Measurements from ENCODE around the gene PDE3A. TPM values are rescaled to one million over a fixed set of nuclear protein-coding genes. Genes with fewer than 3 reads are reported as not detected.

PDE3A gene
- polyA plus RNA-seq, 1 of the 3 experiments (the other 2 are of a cell fraction): 0.67 TPM

DNA sequence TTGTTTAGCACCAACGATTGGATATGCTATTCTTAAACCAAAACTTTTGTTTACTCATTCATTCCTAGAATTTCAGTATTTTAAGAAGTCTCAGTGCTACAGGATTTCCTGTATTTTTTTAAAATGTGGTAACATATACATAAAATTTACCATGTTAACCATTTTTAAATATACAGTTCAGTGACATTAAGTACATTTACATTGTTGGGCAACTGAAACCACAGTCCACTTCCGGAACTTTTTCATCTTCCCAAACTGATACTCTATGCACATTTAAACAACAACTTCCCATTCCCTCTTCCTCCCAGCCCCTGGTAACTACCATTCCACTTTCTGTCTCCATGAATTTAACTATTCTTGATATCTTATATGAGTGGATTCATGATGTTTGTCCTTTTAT lies 30.3 kb downstream of the PDE3A start:
- Histone ChIP-seq H3K9ac (no peak overlapping the region), H3K4me2 (no peak overlapping the region), H3F3A (replicated peaks; ENCODE audit: insufficient read depth) (no peaks in the 10 kb centered on the region), H3K79me2 (ENCODE audit: insufficient read depth) (peaks cover 11% of the 10 kb centered on the region; the same call in 1 of the 2 replicates), H3K27ac (ENCODE audit: low read depth in 2 of 2, low read length in 1 of 2) (no peak overlapping the region), H3K9me2 (no peaks in the 10 kb centered on the region), H2AFZ (ENCODE audit: low read depth) (no peak overlapping the region), H3K27me3 (ENCODE audit: insufficient read depth) (no peaks in the 10 kb centered on the region), H3K9me3 (no peaks in the 10 kb centered on the region), H3K36me3 (replicated peaks in 1 of 2; ENCODE audit: control insufficient read depth in 1 of 2, insufficient read depth in 2 of 2, low read length in 1 of 2) (peaks cover 0 to 5% of the 10 kb centered on the region in 2 experiments), H3K4me3 (ENCODE audit: low read depth in 2 of 2, low read length in 1 of 2) (no peak overlapping the region), H3K4me1 (ENCODE audit: control insufficient read depth in 1 of 2, insufficient read depth in 2 of 2, low read depth in 1 of 2, low read length in 1 of 2) (no peaks in the 10 kb centered on the region), H4K20me1 (ENCODE audit: insufficient read depth) (no peaks in the 10 kb centered on the region)
- CTCF ChIA-PET: no interaction called here
- WGBS (ENCODE audit: low lambda C conversion rate): 85% methylated on average over 2 of the region's 2 CpGs
- no peak for DNase-seq
- TF ChIP-seq EP300 (IDR thresholded peaks at IDR 0.05; ENCODE audit: borderline replicate concordance in 1 of 2, low read depth in 1 of 2, low read length in 1 of 2): no peak
- TF ChIP-seq, protein P1, sequence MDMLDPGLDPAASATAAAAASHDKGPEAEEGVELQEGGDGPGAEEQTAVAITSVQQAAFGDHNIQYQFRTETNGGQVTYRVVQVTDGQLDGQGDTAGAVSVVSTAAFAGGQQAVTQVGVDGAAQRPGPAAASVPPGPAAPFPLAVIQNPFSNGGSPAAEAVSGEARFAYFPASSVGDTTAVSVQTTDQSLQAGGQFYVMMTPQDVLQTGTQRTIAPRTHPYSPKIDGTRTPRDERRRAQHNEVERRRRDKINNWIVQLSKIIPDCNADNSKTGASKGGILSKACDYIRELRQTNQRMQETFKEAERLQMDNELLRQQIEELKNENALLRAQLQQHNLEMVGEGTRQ (IDR thresholded peaks at IDR 0.05; ENCODE audit: borderline replicate concordance, low read depth, low read length): no peak
- TF ChIP-seq MAX (IDR thresholded peaks at IDR 0.05; ENCODE audit: low read depth): no peak
- no peak for TF ChIP-seq CHD2 (IDR thresholded peaks at IDR 0.05; ENCODE audit: low read length, partially characterized antibody)
- no peak for TF ChIP-seq RXRA (IDR thresholded peaks at IDR 0.05; ENCODE audit: borderline replicate concordance, low read depth)
- TF ChIP-seq FOSL2 (IDR thresholded peaks at IDR 0.05; ENCODE audit: borderline replicate concordance, low read depth): no peak
- no peak for TF ChIP-seq RCOR1 (IDR thresholded peaks at IDR 0.05; ENCODE audit: low read length)
- TF ChIP-seq SIN3A (IDR thresholded peaks at IDR 0.05; ENCODE audit: borderline replicate concordance, low read depth, low read length): no peak
- TF ChIP-seq JUND (IDR thresholded peaks at IDR 0.05): no peak
- no peak for TF ChIP-seq ZBTB33 (IDR thresholded peaks at IDR 0.05; ENCODE audit: borderline replicate concordance, low read depth)
- TF ChIP-seq POLR2AphosphoS5 (IDR thresholded peaks at IDR 0.05; ENCODE audit: low read depth, low read length): no peak
- TF ChIP-seq, protein P2, sequence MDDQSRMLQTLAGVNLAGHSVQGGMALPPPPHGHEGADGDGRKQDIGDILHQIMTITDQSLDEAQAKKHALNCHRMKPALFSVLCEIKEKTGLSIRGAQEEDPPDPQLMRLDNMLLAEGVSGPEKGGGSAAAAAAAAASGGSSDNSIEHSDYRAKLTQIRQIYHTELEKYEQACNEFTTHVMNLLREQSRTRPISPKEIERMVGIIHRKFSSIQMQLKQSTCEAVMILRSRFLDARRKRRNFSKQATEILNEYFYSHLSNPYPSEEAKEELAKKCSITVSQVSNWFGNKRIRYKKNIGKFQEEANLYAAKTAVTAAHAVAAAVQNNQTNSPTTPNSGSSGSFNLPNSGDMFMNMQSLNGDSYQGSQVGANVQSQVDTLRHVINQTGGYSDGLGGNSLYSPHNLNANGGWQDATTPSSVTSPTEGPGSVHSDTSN (IDR thresholded peaks at IDR 0.05): no peak
- TF ChIP-seq GABPA (IDR thresholded peaks at IDR 0.05; ENCODE audit: low read depth): no peak
- POLR2A ChIA-PET: no interaction called here

- H3F3A ChIP-seq (replicated peaks; ENCODE audit: insufficient read depth): peaks cover 8% of the 10 kb centered on the region
- POLR2A ChIA-PET: no interaction called here
- H3K79me2 ChIP-seq (ENCODE audit: insufficient read depth): peaks cover 11% of the 10 kb centered on the region; the same call in 1 of the 2 replicates
- no peak overlapping the region for H2AFZ ChIP-seq (ENCODE audit: low read depth)
- TF ChIP-seq NFIC (IDR thresholded peaks at IDR 0.05; ENCODE audit: borderline replicate concordance): no peak
- no peak for TF ChIP-seq FOSL2 (IDR thresholded peaks at IDR 0.05; ENCODE audit: borderline replicate concordance, low read depth)
- no peak for TF ChIP-seq RAD21 (IDR thresholded peaks at IDR 0.05; ENCODE audit: low read length)
- no peak for TF ChIP-seq JUND (IDR thresholded peaks at IDR 0.05)
- TF ChIP-seq TEAD4 (IDR thresholded peaks at IDR 0.05; ENCODE audit: borderline replicate concordance, insufficient read depth): no peak
- no peak for TF ChIP-seq MAX (IDR thresholded peaks at IDR 0.05; ENCODE audit: low read depth)
- TF ChIP-seq SMC3 (IDR thresholded peaks at IDR 0.05; ENCODE audit: low read depth, low read length): no peak
- no peak for TF ChIP-seq NRF1 (IDR thresholded peaks at IDR 0.05; ENCODE audit: low read depth, low read length)
- WGBS (ENCODE audit: low lambda C conversion rate): 81% methylated on average over 6 of the region's 6 CpGs
- DNase-seq: no peak
- no peak overlapping the region for H3K4me3 ChIP-seq (ENCODE audit: low read depth in 2 of 2, low read length in 1 of 2)
- H3K4me2 ChIP-seq: no peak overlapping the region
- no peaks in the 10 kb centered on the region for H3K4me1 ChIP-seq (ENCODE audit: control insufficient read depth in 1 of 2, insufficient read depth in 2 of 2, low read depth in 1 of 2, low read length in 1 of 2)
- no peaks in the 10 kb centered on the region for H3K9me3 ChIP-seq
- H3K36me3 ChIP-seq (replicated peaks in 1 of 2; ENCODE audit: control insufficient read depth in 1 of 2, insufficient read depth in 2 of 2, low read length in 1 of 2): peaks cover 0 to 11% of the 10 kb centered on the region in 2 experiments
- H3K9me2 ChIP-seq: no peaks in the 10 kb centered on the region
- CTCF ChIA-PET: no interaction called here
- H3K9ac ChIP-seq: no peak overlapping the region
- H3K27ac ChIP-seq (ENCODE audit: low read depth in 2 of 2, low read length in 1 of 2): no peak overlapping the region
- H3K27me3 ChIP-seq (ENCODE audit: insufficient read depth): no peaks in the 10 kb centered on the region
- H4K20me1 ChIP-seq (ENCODE audit: insufficient read depth): no peaks in the 10 kb centered on the region
Observed at GRCh38 chr12:20400003-20400402, 31.7 kb downstream of the PDE3A start.

Measured in SK-N-SH (cell line).